Fibroblast of pulmonary artery (primary cell): ENCODE results near the gene TRIM47.
"Not testable (repeated sequence)": the region's sequence is repeated elsewhere in the genome, so short reads cannot be mapped to it uniquely, and the experiment has no call there.

Experiments used
- DNase-seq: peaks from one replicate; pipeline ENCODE4 v3.0.0-alpha.2; 2010; ENCODE audit warnings: low read depth
- H3K4me3 ChIP-seq: replicated peaks from 2 replicates; pipeline ENCODE4 v1.5.1; 2011; ENCODE audit warnings: low read depth, mild to moderate bottlenecking, control low read depth, low read length, moderate library complexity
- CTCF ChIP-seq: IDR thresholded peaks from 2 replicates; pipeline ENCODE4 v1.5.1; 2011; ENCODE audit warnings: mild to moderate bottlenecking, control low read depth, low read length, inconsistent platforms; ENCODE audit errors: missing control alignments

The TRIM47 gene

GRCh38 chr17:75861927-75862317 is 16.5 kb downstream of the TRIM47 start:
- DNase-seq = no peak
- TF ChIP-seq CTCF = no peak
- H3K4me3 ChIP-seq = no peak overlapping the region

- not testable (repeated sequence) for DNase-seq, H3K4me3 ChIP-seq
Observed at GRCh38 chr17:75859358-75859757, 19.0 kb downstream of the TRIM47 start.

- peak overlapping the region; percentile 90 for H3K4me3 ChIP-seq
- no peak for DNase-seq
- TF ChIP-seq CTCF = no peak
Observed at GRCh38 chr17:75856062-75856756, 22.2 kb downstream of the TRIM47 start.

DNA sequence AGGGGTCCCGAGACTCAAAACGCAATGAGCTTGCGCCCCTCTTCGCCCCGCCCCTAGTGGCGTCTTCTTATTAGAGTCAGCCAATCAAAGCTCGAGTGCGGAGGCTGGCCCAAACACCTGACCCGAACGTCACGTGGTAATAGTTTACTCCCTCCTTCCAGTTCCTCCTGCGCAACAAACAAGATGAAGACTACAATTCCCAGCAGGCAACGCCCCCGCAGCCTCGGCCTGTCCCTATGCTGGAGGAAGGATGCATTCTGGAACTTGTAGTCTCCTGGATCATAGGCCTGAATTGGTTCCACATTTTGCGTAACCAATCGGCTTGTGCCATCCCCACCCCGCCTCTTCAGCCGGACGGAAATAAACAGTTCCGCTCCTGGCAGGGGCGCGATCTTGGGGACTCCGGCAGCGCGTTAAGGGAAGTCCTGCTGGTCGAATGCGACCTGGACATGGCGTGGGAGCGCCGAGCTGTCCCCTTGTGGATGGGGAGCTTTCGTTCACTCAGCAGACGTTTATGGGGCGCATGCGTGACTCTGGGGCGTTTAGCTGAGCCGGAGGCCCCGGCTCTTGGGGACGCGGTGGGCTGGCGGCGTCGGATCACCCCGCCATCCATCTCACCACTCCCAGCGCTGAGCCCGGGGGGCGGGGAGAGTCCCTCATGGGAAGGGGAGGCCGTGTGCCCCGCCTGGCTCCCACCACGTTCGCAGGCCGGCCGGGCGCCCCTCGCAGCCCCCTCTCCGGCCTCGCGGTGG is 22.9 kb downstream of the TRIM47 start, which contains the start of gene WBP2:
Gene WBP2 (minus strand): TSS at position 26 of the 752 bp plus-strand sequence. CDS start 38 bp downstream, outside the sequence.
- H3K4me3 ChIP-seq = peak within 1 kb of the TSS; percentile 90
- TF ChIP-seq CTCF = no peak
- DNase-seq = peak; percentile 100

GRCh38 chr17:75854881-75855309 is 23.5 kb downstream of the TRIM47 start:
- peak overlapping the region; percentile 90 for H3K4me3 ChIP-seq
- no peak for TF ChIP-seq CTCF
- no peak for DNase-seq

DNA sequence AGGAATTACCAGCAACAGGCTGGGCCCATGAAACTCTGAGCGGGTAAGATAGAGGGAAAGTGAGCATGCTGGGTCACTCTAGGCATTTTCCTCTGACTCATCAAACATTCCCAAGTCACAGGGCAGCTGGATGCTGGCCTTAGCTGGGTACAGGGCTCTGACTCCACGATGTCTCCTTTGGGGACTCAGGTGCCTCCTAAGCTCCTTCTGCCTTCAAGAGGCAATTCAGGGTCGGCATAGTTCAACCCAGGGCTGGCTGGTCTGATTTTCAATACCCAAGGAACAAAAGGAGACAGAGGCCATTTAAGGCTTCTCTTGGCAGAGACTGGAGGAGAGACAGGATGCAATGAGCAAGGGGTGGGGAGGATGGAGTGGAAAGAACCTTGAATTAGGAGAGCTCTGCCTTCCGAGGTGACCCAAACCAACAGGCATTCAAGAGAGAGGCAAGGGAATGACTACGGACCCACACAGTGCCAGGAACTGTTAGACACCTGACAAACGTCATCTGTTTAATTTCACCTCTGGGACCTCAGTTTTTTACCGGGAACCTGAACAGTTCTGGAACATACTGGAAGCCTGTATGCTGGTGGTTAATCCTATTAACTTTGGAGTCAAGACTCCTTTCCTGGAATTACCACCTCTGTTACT is 24.2 kb downstream of the TRIM47 start:
- TF ChIP-seq CTCF = no peak
- peak; percentile 66 for DNase-seq
- peak overlapping the region; percentile 90 for H3K4me3 ChIP-seq

DNA sequence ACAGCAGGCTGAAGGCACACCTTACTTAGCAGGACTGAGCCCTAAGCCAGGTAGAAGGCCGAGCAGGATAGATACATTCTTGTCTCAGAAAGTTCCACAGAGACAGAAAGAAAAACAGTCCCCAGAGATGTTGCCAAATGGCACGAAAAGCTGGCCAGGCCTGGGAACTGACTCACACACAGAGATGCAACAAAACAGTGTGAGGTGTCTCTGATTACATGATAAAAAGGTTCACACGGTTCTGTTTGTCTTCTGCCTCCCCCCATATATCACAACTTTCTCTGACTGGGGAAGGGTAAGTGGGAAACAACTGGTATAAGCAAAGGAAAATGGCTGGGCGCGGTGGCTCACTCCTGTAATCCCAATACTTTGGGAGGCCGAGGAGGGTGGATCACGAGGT is 24.9 kb downstream of the TRIM47 start:
- TF ChIP-seq CTCF = no peak
- no peak overlapping the region for H3K4me3 ChIP-seq
- DNase-seq = peak; percentile 59

GRCh38 chr17:75851693-75851991 is 26.7 kb downstream of the TRIM47 start:
- not testable (repeated sequence) for DNase-seq, H3K4me3 ChIP-seq
